IMR-90 (cell line): Measurements from ENCODE around the gene LCE1F. TPM values are rescaled to one million over a fixed set of nuclear protein-coding genes. Genes with fewer than 3 reads are reported as not detected.

Experiments used
- ATAC-seq: fragments of 200-7000 bp; cut with Tn5 transposase; 2 replicates; pipeline ENCODE4 v1.9.1; 2020; ENCODE audit warnings: low read depth, mild to moderate bottlenecking, moderate library complexity
- BruUV-seq: library from RNA; stranded (reverse); fragments of 400-500 nt; replicated peaks from 2 replicates; lab custom pipeline; 2021; lab: Mats Ljungman, UMichigan
- CTCF ChIA-PET: fragments of 300-600 bp; formaldehyde crosslinking; extraction: SDS; loops from one replicate; lab custom pipeline; 2021; ENCODE audit warnings: antibody characterized with exemption; lab: Yijun Ruan, JAX
- POLR2A ChIA-PET: fragments of 300-600 bp; sonication (Branson Sonifier 250); formaldehyde crosslinking; loops from one replicate; lab custom pipeline; 2022; ENCODE audit warnings: antibody characterized with exemption; ENCODE audit not compliant: unreplicated experiment; lab: Charles Lee
- DNase-seq: peaks from one replicate; pipeline ENCODE4 v3.0.0; 2013
- H2AFZ ChIP-seq: replicated peaks from 2 replicates; pipeline ENCODE3; 2013; ENCODE audit warnings: low read length, mild to moderate bottlenecking; ENCODE audit not compliant: poor library complexity
- H2AK5ac ChIP-seq: 2 replicates; pipeline ENCODE4 v1.6.1; 2013; ENCODE audit warnings: low read depth, low read length, inconsistent platforms
- H2AK9ac ChIP-seq: replicated peaks from 2 replicates; pipeline ENCODE3; 2013; ENCODE audit warnings: mild to moderate bottlenecking, low read depth, low read length, moderate library complexity; ENCODE audit not compliant: poor library complexity
- H2BK120ac ChIP-seq: 2 replicates; pipeline ENCODE4 v1.6.1; 2013; ENCODE audit warnings: low read depth, low read length, inconsistent platforms
- H2BK15ac ChIP-seq: 3 replicates; pipeline ENCODE4 v1.6.1; 2013; ENCODE audit warnings: low read depth, low read length, inconsistent platforms
- H2BK20ac ChIP-seq: 2 replicates; pipeline ENCODE4 v1.6.1; 2013; ENCODE audit warnings: low read depth, mild to moderate bottlenecking, inconsistent platforms, low read length, moderate library complexity
- H2BK5ac ChIP-seq: 2 replicates; pipeline ENCODE4 v1.6.1; 2013; ENCODE audit warnings: mild to moderate bottlenecking, low read depth, low read length, inconsistent platforms; ENCODE audit not compliant: poor library complexity, severe bottlenecking
- H3K14ac ChIP-seq: replicated peaks from 2 replicates; pipeline ENCODE4 v1.6.1; 2013; ENCODE audit warnings: low read depth, low read length, inconsistent platforms
- H3K18ac ChIP-seq: 2 replicates; pipeline ENCODE4 v1.6.1; 2013; ENCODE audit warnings: low read depth, low read length, control low read depth
- H3K23ac ChIP-seq: 2 replicates; pipeline ENCODE4 v1.6.1; 2013; ENCODE audit warnings: low read depth, low read length, inconsistent platforms
- H3K27ac ChIP-seq: 2 replicates; pipeline ENCODE4 v1.5.1; 2013; ENCODE audit warnings: mild to moderate bottlenecking, control low read depth, low read length; ENCODE audit not compliant: insufficient read depth
- H3K27me3 ChIP-seq: 2 replicates; pipeline ENCODE4 v1.6.1; 2013; ENCODE audit warnings: low read length; ENCODE audit not compliant: control insufficient read depth, insufficient read depth
- H3K36me3 ChIP-seq: 2 replicates; pipeline ENCODE4 v1.6.1; 2013; ENCODE audit warnings: low read length, mixed read lengths; ENCODE audit not compliant: control insufficient read depth, insufficient read depth
- H3K4ac ChIP-seq: 2 replicates; pipeline ENCODE4 v1.6.1; 2013; ENCODE audit warnings: low read depth, low read length, inconsistent platforms
- H3K4me1 ChIP-seq: 2 replicates; pipeline ENCODE4 v1.6.1; 2013; ENCODE audit warnings: low read length, mixed read lengths; ENCODE audit not compliant: control insufficient read depth, insufficient read depth
- H3K4me2 ChIP-seq: 2 replicates; pipeline ENCODE4 v1.6.1; 2013; ENCODE audit warnings: low read depth, mild to moderate bottlenecking, control low read depth, low read length, moderate library complexity
- H3K4me3 ChIP-seq: 2 replicates; pipeline ENCODE4 v1.5.1; 2013; ENCODE audit warnings: low read depth, mild to moderate bottlenecking, control low read depth, low read length, moderate library complexity; ENCODE audit not compliant: insufficient read depth
- H3K56ac ChIP-seq: 2 replicates; pipeline ENCODE4 v1.6.1; 2013; ENCODE audit warnings: low read length, inconsistent platforms; ENCODE audit not compliant: insufficient read depth; ENCODE audit errors: extremely low read depth
- H3K79me1 ChIP-seq, 2 experiments: 2 replicates each; pipeline ENCODE4 v1.6.1; 2013; ENCODE audit warnings: low read length in 2 of 2, inconsistent platforms in 1 of 2, low read depth in 1 of 2
- H3K9ac ChIP-seq: 2 replicates; pipeline ENCODE4 v1.6.1; 2013; ENCODE audit warnings: low read depth, low read length, control low read depth
- H3K9me1 ChIP-seq: 2 replicates; pipeline ENCODE4 v1.6.1; 2013; ENCODE audit warnings: low read length, inconsistent platforms; ENCODE audit not compliant: insufficient read depth
- H3K9me3 ChIP-seq: 2 replicates; pipeline ENCODE4 v1.6.1; 2013; ENCODE audit warnings: low read length; ENCODE audit not compliant: control insufficient read depth, insufficient read depth
- H4K20me1 ChIP-seq: 2 replicates; pipeline ENCODE4 v1.6.1; 2013; ENCODE audit warnings: low read length, inconsistent platforms; ENCODE audit not compliant: insufficient read depth
- H4K5ac ChIP-seq: 2 replicates; pipeline ENCODE4 v1.6.1; 2013; ENCODE audit warnings: mild to moderate bottlenecking, low read depth, low read length, control low read depth
- H4K8ac ChIP-seq, 2 experiments: 2 replicates each; pipeline ENCODE4 v1.6.1; 2013; ENCODE audit warnings: low read depth in 2 of 2, low read length in 2 of 2, control low read depth in 1 of 2, inconsistent platforms in 1 of 2
- H4K91ac ChIP-seq: 2 replicates; pipeline ENCODE4 v1.6.1; 2013; ENCODE audit warnings: low read depth, low read length, inconsistent platforms; ENCODE audit not compliant: insufficient read depth
- CEBPB ChIP-seq: IDR thresholded peaks from 2 replicates; pipeline ENCODE4 v1.6.1; 2012; ENCODE audit warnings: low read depth, low read length, improper control_type of control experiment
- CHD1 ChIP-seq: IDR thresholded peaks from 2 replicates; pipeline ENCODE4 v1.6.1; 2012; ENCODE audit warnings: low read depth, low read length, improper control_type of control experiment
- MAFK ChIP-seq: IDR thresholded peaks from 2 replicates; pipeline ENCODE4 v1.6.1; 2012; ENCODE audit warnings: low read depth, low read length, improper control_type of control experiment
- NFE2L2 ChIP-seq: fragments of 150-350 bp; IDR thresholded peaks from 2 replicates; pipeline ENCODE4 v1.6.1; 2016; ENCODE audit warnings: low read depth, mild to moderate bottlenecking, low read length
- SMC3 ChIP-seq: fragments of 150-350 bp; IDR thresholded peaks from 2 replicates; pipeline ENCODE4 v1.6.1; 2016; ENCODE audit warnings: low read depth, mild to moderate bottlenecking, antibody characterized with exemption, low read length, moderate library complexity
- WGBS, 2 experiments: methylation state at CpG; one replicate each; pipeline versions ENCODE4 v1.1.5 to v1.1.7; 2013; ENCODE audit warnings: missing lambda C conversion rate in 2 of 2; ENCODE audit not compliant: insufficient read length in 1 of 2; ENCODE audit errors: extremely low coverage in 2 of 2; 5-methylcytosine and 5-hydroxymethylcytosine counted together
- dilution Hi-C: fragments of 300-500 bp; cut with HindIII; formaldehyde crosslinking; loops from one replicate; pipeline ENCODE4 v1.14.3; 2018; ENCODE audit warnings: low sequenced_read_pairs; ENCODE audit not compliant: unreplicated experiment
- in situ Hi-C: fragments of 300-500 bp; cut with MboI; formaldehyde crosslinking; loops from 3 replicates; pipeline ENCODE4 v1.14.3; 2019; ENCODE audit warnings: low sequenced_read_pairs, inconsistent platforms, mixed read lengths
- intact Hi-C: fragments of 100-400 bp; cut with micrococcal nuclease; formaldehyde crosslinking; loops from 2 replicates; pipeline ENCODE4 v1.10.0; 2022
- polyA plus RNA-seq, 3 experiments: library from polyadenylated mRNA; depleted of rRNA; stranded (reverse); fragments of >200 nt; gene quantifications; 2 replicates each; pipeline ENCODE4 v1.2.3, GENCODE V29; 2012; ENCODE audit warnings: low replicate concordance in 1 of 3
- total RNA-seq: library from RNA; depleted of rRNA; stranded (reverse); fragments of >200 nt; gene quantifications from 2 replicates; pipeline ENCODE4 v1.2.3, GENCODE V29; 2012

LCE1F gene
- total and polyA plus RNA-seq, 2 of the 4 experiments (the other 2 are of a cell fraction): not detected

DNA sequence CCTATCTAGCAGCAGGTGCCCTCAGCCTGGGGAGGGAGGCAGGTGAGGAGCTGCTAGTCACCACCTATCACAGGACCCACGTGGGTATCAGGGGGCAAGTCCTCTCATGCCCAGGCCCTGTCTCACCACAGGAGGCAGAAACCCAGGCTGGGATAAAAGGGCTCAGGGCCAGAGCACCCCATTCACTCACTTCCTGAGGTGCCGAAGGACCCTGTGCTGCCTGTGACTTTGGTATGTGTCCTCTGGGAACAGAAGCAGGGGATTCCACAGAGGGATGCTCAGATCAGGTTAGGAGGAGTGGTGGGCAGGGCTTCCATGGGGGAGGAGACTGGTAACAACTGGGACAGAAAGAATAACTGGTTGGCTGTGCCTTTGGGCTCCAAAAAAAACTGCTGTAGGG, 11.1 kb downstream of the LCE1F start, which contains the start of gene LCE1E:
Gene LCE1E (plus strand): TSS at position 181 of the 400 bp plus-strand sequence. CDS start 1,043 bp downstream, outside the sequence.
- POLR2A ChIA-PET: no interaction called here
- no peak within 1 kb of the TSS for H4K8ac ChIP-seq
- H2AK9ac ChIP-seq: no peak within 1 kb of the TSS
- no peaks in the 10 kb centered on the region for H3K36me3 ChIP-seq
- H3K4ac ChIP-seq: no peak within 1 kb of the TSS
- no peak within 1 kb of the TSS for H3K4me2 ChIP-seq
- no peak within 1 kb of the TSS for H2AK5ac ChIP-seq
- CTCF ChIA-PET: interaction anchor here (0.6 kb wide), 1 partner anchor 51 kb away, joined by 4 read pairs; no protein-coding TSS in a partner anchor
- no peak within 1 kb of the TSS for H3K23ac ChIP-seq
- H3K14ac ChIP-seq: no peak within 1 kb of the TSS
- ATAC-seq (no peak), DNase-seq (no peak)
- H4K91ac ChIP-seq: no peak within 1 kb of the TSS
- no peak within 1 kb of the TSS for H3K56ac ChIP-seq
- TF ChIP-seq NFE2L2: no peak
- TF ChIP-seq CHD1: no peak
- TF ChIP-seq SMC3: no peak
- TF ChIP-seq MAFK: no peak
- no peak for TF ChIP-seq CEBPB
- no peaks in the 10 kb centered on the region for H3K4me1 ChIP-seq
- no peak within 1 kb of the TSS for H4K5ac ChIP-seq
- no peak within 1 kb of the TSS for H3K18ac ChIP-seq
- no peak within 1 kb of the TSS for H3K9ac ChIP-seq
- no peaks in the 10 kb centered on the region for H3K27me3 ChIP-seq
- no peaks in the 10 kb centered on the region for H4K20me1 ChIP-seq
- in situ Hi-C loops: no loop called here
- H3K79me1 ChIP-seq: no peaks in the 10 kb centered on the region
- H3K9me1 ChIP-seq: no peaks in the 10 kb centered on the region
- no peak within 1 kb of the TSS for H2BK20ac ChIP-seq
- WGBS, 2 experiments: no CpG with 5 or more reads among the region's 2 CpGs
- intact Hi-C loops: no loop called here
- H3K9me3 ChIP-seq: no peaks in the 10 kb centered on the region
- BruUV-seq: no TSS peak
- no peak within 1 kb of the TSS for H2BK15ac ChIP-seq
- no peak within 1 kb of the TSS for H3K4me3 ChIP-seq
- dilution Hi-C loops: no loop called here
- no peak within 1 kb of the TSS for H2BK5ac ChIP-seq
- no peak within 1 kb of the TSS for H2AFZ ChIP-seq
- no peak within 1 kb of the TSS for H3K27ac ChIP-seq
- no peak within 1 kb of the TSS for H2BK120ac ChIP-seq
